ENCODE measurements around the gene DUSP22.

GRCh38 chr6:361411-362132 is 69.3 kb downstream of the DUSP22 start:
- TF ChIP-seq EZH2phosphoT487 (IDR thresholded peaks at IDR 0.05; ENCODE audit: borderline replicate concordance, low read length) = no peak
- no peak for TF ChIP-seq CTCF (IDR thresholded peaks at IDR 0.05; ENCODE audit: low read depth, low read length, poor library complexity, severe bottlenecking)
